Glomerular visceral epithelial cell (primary cell): ENCODE measurements around the gene PPIP5K1.

ENCODE experiments used
- DNase-seq: peaks from one replicate; pipeline ENCODE4 v3.0.0-alpha.2; 2016; ENCODE audit errors: extremely low spot score

The PPIP5K1 gene

GRCh38 chr15:43545426-43545825, 44.6 kb downstream of the PPIP5K1 start:
- no peak for DNase-seq

- no peak for DNase-seq
Measured at GRCh38 chr15:43544266-43544665, 45.7 kb downstream of the PPIP5K1 start.

DNA sequence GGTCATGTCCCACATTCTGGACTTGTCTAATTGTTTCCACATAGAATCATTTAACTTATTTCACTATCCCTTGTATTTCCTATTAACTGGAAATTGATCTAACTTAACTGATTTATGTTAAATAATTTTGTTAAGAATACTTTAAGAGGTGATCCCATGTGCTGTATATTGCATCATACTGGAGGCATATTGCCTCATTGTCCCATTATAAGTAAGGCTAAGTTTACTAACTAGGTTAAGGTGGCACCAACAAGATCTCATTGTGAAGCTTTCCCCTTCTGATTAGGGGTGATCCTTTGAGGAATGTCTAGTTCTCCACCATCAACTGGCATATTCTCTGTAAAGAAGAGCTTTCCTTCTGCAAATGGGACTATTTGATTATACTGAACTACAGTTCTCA, 48.2 kb downstream of the PPIP5K1 start:
- DNase-seq, result no peak

GRCh38 chr15:43538091-43538490, 51.9 kb downstream of the PPIP5K1 start:
- no peak for DNase-seq

- peak; percentile 75 for DNase-seq
Measured at GRCh38 chr15:43534897-43535296, 55.1 kb downstream of the PPIP5K1 start.

- peak; percentile 76 for DNase-seq
Measured at GRCh38 chr15:43532826-43533225, 57.2 kb downstream of the PPIP5K1 start.

- DNase-seq, result no peak
Measured at GRCh38 chr15:43531018-43531670, 58.9 kb downstream of the PPIP5K1 start.

DNA sequence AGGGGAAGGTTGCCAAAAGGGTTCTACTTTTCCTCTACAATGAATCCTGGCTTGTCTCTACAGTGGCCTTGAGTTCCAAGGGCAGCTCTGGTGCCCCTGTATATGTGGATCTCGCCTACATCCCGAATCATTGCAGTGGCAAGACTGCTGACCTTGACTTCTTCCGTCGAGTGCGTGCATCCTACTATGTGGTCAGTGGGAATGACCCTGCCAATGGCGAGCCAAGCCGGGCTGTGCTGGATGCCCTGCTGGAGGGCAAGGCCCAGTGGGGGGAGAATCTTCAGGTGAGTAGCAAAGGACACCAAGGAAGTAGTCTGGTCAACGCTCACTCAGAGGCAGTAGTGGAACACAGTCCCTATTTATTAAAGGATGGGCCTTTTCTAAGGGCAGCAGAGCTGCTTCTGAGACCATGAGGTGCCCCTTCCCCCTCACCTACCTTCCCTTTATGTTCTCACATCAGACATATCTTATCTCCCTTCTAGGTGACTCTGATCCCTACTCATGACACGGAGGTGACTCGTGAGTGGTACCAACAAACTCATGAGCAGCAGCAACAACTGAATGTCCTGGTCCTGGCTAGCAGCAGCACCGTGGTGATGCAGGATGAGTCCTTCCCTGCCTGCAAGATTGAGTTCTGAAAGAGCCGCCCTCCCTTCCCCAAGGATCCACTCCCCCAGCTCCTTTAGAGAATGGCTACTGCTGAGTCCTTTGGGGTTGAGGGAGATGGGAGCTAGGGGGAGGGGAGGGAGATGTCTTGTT, 60.2 kb downstream of the PPIP5K1 start:
- DNase-seq, result no peak

DNA sequence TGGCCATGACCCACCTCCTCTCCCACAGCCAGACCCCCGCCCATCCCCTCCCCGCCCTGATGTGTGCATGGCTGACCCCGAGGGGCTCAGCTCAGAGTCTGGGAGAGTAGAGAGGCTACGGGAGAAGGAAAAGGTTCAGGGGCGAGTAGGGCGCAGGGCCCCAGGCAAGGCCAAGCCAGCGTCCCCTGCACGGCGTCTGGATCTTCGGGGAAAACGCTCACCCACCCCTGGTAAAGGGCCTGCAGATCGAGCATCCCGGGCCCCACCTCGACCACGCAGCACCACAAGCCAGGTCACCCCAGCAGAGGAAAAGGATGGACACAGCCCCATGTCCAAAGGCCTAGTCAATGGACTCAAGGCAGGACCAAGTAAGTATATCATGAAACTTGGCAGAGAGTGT, 60.9 kb downstream of the PPIP5K1 start:
- DNase-seq, result no peak

- DNase-seq, result no peak
Measured at GRCh38 chr15:43528542-43529007, 61.4 kb downstream of the PPIP5K1 start.

GRCh38 chr15:43527802-43528541, 62.0 kb downstream of the PPIP5K1 start:
- DNase-seq, result no peak

DNA sequence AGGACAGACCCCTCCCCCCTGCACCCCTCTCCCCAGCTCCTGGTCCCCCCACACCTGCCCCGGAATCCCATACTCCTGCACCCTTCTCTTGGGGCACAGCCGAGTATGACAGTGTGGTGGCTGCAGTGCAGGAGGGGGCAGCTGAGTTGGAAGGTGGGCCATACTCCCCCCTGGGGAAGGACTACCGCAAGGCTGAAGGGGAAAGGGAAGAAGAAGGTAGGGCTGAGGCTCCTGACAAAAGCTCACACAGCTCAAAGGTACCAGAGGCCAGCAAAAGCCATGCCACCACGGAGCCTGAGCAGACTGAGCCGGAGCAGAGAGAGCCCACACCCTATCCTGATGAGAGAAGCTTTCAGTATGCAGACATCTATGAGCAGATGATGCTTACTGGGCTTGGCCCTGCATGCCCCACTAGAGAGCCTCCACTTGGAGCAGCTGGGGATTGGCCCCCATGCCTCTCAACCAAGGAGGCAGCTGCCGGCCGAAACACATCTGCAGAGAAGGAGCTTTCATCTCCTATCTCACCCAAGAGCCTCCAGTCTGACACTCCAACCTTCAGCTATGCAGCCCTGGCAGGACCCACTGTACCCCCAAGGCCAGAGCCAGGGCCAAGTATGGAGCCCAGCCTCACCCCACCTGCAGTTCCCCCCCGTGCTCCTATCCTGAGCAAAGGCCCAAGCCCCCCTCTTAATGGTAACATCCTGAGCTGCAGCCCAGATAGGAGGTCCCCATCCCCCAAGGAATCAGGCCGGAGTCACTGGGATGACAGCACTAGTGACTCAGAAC, 62.8 kb downstream of the PPIP5K1 start:
- DNase-seq, result no peak

GRCh38 chr15:43526261-43526930, 63.6 kb downstream of the PPIP5K1 start:
- no peak for DNase-seq

DNA sequence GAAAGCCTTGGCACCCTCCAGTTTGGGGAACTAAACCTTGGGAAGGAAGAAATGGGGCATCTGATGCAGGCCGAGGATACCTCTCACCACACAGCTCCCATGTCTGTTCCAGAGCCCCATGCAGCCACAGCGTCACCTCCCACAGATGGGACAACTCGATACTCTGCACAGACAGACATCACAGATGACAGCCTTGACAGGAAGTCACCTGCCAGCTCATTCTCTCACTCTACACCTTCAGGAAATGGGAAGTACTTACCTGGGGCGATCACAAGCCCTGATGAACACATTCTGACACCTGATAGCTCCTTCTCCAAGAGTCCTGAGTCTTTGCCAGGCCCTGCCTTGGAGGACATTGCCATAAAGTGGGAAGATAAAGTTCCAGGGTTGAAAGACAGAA, 64.9 kb downstream of the PPIP5K1 start:
- no peak for DNase-seq

- DNase-seq, result no peak
Measured at GRCh38 chr15:43524254-43524845, 65.7 kb downstream of the PPIP5K1 start.

DNA sequence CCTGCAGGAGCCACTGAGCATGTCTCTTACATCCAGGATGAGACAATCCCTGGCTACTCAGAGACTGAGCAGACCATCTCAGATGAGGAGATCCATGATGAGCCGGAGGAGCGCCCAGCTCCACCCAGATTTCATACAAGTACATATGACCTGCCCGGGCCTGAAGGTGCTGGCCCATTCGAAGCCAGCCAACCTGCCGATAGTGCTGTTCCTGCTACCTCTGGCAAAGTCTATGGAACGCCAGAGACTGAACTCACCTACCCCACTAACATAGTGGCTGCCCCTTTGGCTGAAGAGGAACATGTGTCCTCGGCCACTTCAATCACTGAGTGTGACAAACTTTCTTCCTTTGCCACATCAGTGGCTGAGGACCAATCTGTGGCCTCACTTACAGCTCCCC, 66.4 kb downstream of the PPIP5K1 start:
- DNase-seq, result no peak

GRCh38 chr15:43522247-43522646, 67.8 kb downstream of the PPIP5K1 start:
- DNase-seq, result no peak

GRCh38 chr15:43521419-43521818, 68.6 kb downstream of the PPIP5K1 start:
- no peak for DNase-seq

- no peak for DNase-seq
Measured at GRCh38 chr15:43520138-43520537, 69.9 kb downstream of the PPIP5K1 start.

DNA sequence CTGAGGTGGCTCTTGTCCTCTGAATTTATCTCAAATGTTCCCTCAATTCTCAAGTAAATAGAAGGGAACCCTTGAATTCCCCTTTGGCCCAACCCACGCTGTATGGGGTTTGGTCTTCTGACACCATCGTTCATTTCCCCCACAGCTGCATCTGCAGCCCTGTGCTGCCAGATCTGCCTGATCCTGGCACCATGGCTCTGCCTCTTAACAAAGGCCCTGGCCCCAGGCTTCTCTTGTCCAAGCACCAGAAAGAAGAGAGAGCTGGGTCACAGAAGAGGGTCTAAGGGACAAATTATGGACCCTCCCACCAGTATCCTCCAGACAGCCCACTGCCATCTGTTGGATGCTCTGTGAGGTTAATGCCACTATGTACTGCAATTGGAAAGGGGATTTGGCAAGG, 70.8 kb downstream of the PPIP5K1 start:
- no peak for DNase-seq

DNA sequence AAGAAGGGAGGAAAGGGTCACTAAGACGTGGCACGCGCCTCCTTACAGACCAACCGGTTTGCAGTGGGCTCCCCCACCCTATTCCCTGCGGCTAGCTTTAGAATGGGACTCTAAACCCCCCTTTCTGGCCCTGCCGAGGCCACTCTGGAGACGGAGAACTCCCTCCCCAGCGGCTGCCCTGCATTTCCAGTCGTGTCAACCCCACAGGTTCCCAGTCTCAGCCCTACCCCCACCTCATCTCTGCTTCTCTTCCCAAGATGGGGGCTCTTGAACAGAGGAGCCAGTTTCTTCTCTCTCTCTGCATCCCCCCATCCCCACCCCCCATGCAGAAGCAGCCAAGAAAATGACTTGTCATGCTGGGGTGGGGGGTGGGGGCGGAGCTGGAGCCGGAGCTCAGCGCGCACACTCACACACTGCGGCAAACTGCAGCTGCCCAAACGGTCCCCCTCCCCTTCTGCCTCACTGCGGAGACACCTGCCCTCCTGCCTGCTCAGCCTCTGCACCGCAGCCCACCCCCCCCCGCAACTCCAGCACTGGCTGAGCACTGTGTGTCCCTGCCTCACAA, 71.7 kb downstream of the PPIP5K1 start:
- peak; percentile 18 for DNase-seq
